ENCODE data around the gene FAT3. TPM values are rescaled to one million over a fixed set of nuclear protein-coding genes. Genes with fewer than 3 reads are reported as not detected.

Gene FAT3
- total RNA-seq, 2 experiments from 2014 or later, result not detected

DNA sequence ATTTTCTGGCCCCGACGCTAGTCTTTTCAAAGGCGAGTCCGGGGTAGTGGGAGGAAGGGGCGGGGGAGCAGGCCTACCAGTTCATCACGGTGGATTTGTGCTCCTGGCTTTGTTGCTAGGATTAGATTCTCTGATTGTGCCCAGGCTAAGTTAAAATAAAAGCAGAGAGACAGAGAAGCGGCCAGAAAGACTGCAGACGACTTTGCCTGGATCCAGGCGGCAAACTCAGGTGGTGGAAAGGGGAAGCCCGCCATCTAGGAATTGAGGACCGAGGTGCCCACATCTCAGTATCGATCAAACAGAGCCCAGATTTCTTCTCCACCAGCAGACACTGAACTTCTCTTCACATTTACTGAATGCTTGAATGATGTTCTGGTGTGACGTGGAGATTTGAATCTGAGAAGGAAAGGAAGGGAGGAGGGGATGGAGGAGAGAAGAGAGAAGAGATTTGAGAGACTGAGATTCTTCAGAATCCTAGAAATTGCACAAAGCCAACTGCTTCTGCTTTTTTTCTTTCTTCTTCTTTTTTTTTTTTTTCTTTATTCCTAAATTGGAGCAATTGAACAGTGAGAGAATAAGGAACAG, 2.7 kb downstream of the FAT3 start:
- Mint-ChIP-seq H3K36me3 (ENCODE audit: low read depth) (peaks cover 1% of the 10 kb centered on the region), H3K9me3 (no peaks in the 10 kb centered on the region), H3K4me1 (ENCODE audit: low read depth) (no peaks in the 10 kb centered on the region), H3K4me3 (no peak overlapping the region), H3K27me3 (peaks cover 37% of the 10 kb centered on the region), H3K27ac (no peak overlapping the region)
- POLR2A ChIA-PET, result no interaction called here
- TF ChIP-seq, protein P1, sequence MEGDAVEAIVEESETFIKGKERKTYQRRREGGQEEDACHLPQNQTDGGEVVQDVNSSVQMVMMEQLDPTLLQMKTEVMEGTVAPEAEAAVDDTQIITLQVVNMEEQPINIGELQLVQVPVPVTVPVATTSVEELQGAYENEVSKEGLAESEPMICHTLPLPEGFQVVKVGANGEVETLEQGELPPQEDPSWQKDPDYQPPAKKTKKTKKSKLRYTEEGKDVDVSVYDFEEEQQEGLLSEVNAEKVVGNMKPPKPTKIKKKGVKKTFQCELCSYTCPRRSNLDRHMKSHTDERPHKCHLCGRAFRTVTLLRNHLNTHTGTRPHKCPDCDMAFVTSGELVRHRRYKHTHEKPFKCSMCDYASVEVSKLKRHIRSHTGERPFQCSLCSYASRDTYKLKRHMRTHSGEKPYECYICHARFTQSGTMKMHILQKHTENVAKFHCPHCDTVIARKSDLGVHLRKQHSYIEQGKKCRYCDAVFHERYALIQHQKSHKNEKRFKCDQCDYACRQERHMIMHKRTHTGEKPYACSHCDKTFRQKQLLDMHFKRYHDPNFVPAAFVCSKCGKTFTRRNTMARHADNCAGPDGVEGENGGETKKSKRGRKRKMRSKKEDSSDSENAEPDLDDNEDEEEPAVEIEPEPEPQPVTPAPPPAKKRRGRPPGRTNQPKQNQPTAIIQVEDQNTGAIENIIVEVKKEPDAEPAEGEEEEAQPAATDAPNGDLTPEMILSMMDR (IDR thresholded peaks at IDR 0.05), result no peak
- no peak for ATAC-seq
- intact Hi-C loops (cut with micrococcal nuclease), result no loop called here
- DNase-seq, result no peak
- CTCF ChIA-PET, result no interaction called here

DNA sequence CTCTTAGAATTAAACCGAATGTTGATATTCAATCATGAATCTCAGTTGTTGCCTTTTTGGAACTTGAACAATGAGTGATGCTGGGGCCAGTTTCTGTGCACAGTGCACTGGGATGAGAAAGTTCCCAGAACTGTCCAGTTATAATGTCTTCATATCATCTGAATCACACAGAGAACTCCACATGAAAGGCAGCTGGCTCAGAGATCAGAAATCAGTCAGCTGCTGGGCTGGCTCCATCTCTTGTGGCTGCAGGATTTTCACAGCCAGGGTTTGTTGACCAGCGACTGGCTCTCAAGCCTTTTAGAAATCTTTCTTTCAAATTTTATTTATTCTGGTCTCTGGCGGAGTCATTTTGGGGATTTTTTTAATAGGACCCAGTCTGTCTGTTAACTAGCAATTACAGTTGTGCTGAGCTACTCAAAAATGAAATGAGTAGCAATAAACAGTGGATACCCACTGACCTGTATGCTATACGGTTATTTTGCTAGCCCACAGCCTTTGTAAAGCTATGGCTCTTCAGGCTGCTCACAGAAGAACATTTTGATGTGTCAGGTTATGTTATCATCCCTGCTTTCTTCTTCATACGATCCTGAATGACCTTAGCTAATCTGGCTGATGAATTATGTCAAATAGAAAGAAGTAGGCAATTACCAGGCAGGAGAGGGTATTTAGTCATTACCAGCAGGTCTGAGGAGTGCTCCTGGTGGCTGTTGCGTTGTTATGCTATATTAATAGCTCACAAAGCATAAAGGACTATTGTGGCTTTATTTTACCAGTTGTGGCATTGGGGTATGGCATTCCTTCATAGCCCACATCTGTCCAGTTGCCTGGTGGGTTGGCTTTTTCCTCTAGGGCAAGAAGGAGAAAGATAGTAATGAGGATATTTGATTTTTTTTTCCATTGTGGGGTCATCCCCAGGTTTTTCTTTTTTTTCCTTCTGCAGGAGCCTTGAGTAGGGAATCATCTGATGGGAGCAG, 3.6 kb downstream of the FAT3 start:
- no peak for ATAC-seq
- Mint-ChIP-seq H3K4me1 (ENCODE audit: low read depth) (no peaks in the 10 kb centered on the region), H3K36me3 (ENCODE audit: low read depth) (peaks cover 1% of the 10 kb centered on the region), H3K9me3 (no peaks in the 10 kb centered on the region), H3K27me3 (peaks cover 37% of the 10 kb centered on the region), H3K4me3 (no peak overlapping the region), H3K27ac (no peak overlapping the region)
- intact Hi-C loops (cut with micrococcal nuclease), result no loop called here
- ChIA-PET CTCF (no interaction called here), POLR2A (no interaction called here)
- no peak for DNase-seq
- TF ChIP-seq, protein P1 (IDR thresholded peaks at IDR 0.05), result no peak

DNA sequence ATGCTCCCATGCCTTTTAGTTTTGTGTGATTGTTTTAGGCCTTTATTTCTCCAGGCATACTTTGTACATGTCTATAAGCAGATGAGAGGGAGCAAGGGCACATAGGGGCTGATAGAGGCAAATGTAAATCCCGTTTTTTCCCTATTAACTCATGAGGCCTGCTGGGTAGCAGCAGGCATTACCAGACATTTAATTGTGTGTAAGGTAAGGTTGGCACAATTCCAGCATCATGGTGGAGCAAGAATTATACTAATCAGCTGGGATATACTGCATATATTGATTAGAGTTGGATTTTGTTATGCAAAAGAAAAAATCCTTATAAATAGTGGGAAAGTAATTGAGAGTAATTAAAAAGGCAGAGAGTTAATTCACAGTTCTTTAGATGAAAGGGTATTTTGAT, 12.2 kb downstream of the FAT3 start:
- ChIA-PET CTCF (no interaction called here), POLR2A (no interaction called here)
- ATAC-seq (no peak), DNase-seq (no peak)
- Mint-ChIP-seq H3K27me3 (peaks cover 4% of the 10 kb centered on the region), H3K4me3 (no peak overlapping the region), H3K27ac (no peak overlapping the region), H3K9me3 (no peaks in the 10 kb centered on the region), H3K36me3 (ENCODE audit: low read depth) (no peaks in the 10 kb centered on the region), H3K4me1 (ENCODE audit: low read depth) (no peaks in the 10 kb centered on the region)
- intact Hi-C loops (cut with micrococcal nuclease), result no loop called here
- TF ChIP-seq, protein P1 (IDR thresholded peaks at IDR 0.05), result no peak

DNA sequence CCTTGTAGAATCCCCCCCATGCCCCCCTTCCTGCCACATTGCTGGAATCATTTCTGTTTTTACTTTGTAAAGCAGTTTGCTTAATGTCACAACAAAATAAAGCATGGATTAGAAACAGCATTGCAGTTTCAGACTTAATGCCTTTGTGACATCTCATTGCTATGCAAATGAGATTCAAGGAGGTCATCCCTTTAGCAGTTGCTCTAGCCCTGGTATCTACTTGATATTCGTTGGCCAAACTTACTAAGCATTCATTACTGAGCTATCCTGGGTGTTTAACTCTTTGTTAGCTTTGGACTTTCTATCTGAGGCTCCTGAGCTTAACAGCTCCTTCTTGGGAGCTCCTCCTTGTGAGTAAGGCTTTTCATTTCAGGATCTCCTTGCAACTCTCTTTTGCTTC, 16.3 kb downstream of the FAT3 start:
- TF ChIP-seq, protein P1 (IDR thresholded peaks at IDR 0.05), result no peak
- intact Hi-C loops (cut with micrococcal nuclease), result no loop called here
- Mint-ChIP-seq H3K4me1 (ENCODE audit: low read depth) (no peaks in the 10 kb centered on the region), H3K4me3 (no peak overlapping the region), H3K27ac (no peak overlapping the region), H3K27me3 (no peaks in the 10 kb centered on the region), H3K9me3 (peaks cover 1% of the 10 kb centered on the region), H3K36me3 (ENCODE audit: low read depth) (no peaks in the 10 kb centered on the region)
- no peak for DNase-seq
- ChIA-PET POLR2A (no interaction called here), CTCF (no interaction called here)
- no peak for ATAC-seq

DNA sequence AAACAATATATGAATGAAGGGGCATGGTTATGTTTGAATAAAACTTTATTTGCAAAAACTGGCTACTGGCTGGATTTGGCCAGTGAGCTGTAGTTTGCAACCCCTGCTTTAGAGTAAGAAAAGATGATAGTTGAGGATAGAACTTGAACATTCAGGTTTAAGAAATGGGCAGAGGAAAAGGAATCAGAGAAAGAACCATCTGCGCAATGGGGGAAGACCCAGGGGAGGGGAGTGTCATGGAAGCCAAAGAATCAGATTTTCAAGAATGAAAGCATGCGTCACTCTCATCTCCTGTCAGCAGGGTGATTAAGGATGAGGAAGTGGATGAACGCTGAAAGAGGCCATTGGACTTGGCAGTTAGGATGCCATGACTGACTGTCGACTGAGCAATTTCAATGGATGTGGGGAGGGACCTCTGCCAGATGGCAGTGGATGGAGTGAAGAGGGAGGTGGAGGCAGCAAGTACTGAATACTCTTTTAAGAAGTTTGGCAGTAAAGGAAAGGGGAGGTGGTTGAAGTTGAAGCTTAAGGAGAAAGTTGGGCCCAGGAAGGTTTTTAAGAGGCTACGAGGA, 21.2 kb downstream of the FAT3 start:
- Mint-ChIP-seq H3K9me3 (peaks cover 1% of the 10 kb centered on the region), H3K4me1 (ENCODE audit: low read depth) (no peaks in the 10 kb centered on the region)

More for the DNA sequence above, 21.2 kb downstream of the FAT3 start:
- TF ChIP-seq, protein P1 (IDR thresholded peaks at IDR 0.05), result no peak
- DNase-seq (no peak), ATAC-seq (no peak)
- intact Hi-C loops (cut with micrococcal nuclease), result no loop called here
- Mint-ChIP-seq H3K27me3 (no peaks in the 10 kb centered on the region), H3K4me3 (no peak overlapping the region), H3K27ac (no peak overlapping the region), H3K36me3 (ENCODE audit: low read depth) (no peaks in the 10 kb centered on the region)
- ChIA-PET CTCF (no interaction called here), POLR2A (no interaction called here)

All from activated CD8-positive, alpha-beta T cell treated with anti-CD3 and anti-CD28 coated beads for 36 hours (primary cell).